GM18519 (cell line): ENCODE data around the gene TFDP3.
A peak's percentile ranks its signal among the peaks of the same experiment; 100 is the strongest.

Source experiments
- ATAC-seq: cut with Tn5 transposase; IDR thresholded peaks from one replicate; pipeline ENCODE4 v1.9.1; 2021; ENCODE audit warnings: mild to moderate bottlenecking, moderate library complexity; ENCODE audit not compliant: unreplicated experiment, low FRiP score

The TFDP3 gene

GRCh38 chrX:133189195-133189594, 29.0 kb downstream of the TFDP3 start:
- ATAC-seq = no peak

GRCh38 chrX:133188631-133189030, 29.5 kb downstream of the TFDP3 start:
- ATAC-seq = no peak

DNA sequence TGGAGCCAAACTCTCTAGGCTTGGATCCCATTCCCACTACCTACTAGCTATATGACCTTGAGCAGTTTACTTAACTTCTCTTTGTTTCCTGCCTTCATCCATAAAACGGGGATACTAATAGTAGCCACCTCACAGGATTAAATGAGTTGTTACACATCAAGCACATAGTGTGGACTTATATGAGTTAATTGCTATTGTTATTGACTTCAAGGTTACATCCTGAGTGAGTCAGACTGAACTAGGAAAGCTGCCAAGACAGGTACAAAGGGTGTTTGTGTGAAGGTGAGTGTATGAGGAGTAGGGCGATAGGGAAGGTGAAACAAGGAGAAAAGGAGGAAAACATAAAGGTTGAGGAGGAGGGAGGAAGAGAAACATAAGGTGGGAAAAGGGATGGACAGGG, 32.2 kb downstream of the TFDP3 start:
- no peak for ATAC-seq

DNA sequence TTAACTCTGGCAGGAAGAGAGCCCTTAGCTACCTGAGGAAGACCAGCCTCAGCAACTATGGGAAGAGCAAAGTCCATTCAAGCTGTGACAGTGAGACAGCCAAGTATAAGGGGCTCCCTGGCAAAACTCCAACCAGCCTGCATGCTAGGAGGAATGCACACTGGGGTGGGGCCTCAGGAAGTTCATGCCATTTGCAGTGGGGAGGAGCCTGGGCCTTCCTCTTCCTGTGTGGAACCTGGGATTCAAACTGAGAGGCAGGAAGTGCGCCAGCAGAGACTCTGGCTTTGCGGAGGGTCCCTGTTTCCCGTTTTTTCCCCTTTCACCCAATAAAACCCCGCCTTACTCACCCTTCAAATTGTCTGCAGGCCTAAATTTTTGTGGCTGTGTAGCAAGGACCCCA, 33.0 kb downstream of the TFDP3 start:
- no peak for ATAC-seq

GRCh38 chrX:133183806-133184205, 34.3 kb downstream of the TFDP3 start:
- ATAC-seq = no peak

- no peak for ATAC-seq
Observed at GRCh38 chrX:133179500-133179899, 38.7 kb downstream of the TFDP3 start.

- no peak for ATAC-seq
Observed at GRCh38 chrX:133177202-133177601, 41.0 kb downstream of the TFDP3 start.

- no peak for ATAC-seq
Observed at GRCh38 chrX:133175605-133176004, 42.5 kb downstream of the TFDP3 start.

- no peak for ATAC-seq
Observed at GRCh38 chrX:133175162-133175561, 43.0 kb downstream of the TFDP3 start.

DNA sequence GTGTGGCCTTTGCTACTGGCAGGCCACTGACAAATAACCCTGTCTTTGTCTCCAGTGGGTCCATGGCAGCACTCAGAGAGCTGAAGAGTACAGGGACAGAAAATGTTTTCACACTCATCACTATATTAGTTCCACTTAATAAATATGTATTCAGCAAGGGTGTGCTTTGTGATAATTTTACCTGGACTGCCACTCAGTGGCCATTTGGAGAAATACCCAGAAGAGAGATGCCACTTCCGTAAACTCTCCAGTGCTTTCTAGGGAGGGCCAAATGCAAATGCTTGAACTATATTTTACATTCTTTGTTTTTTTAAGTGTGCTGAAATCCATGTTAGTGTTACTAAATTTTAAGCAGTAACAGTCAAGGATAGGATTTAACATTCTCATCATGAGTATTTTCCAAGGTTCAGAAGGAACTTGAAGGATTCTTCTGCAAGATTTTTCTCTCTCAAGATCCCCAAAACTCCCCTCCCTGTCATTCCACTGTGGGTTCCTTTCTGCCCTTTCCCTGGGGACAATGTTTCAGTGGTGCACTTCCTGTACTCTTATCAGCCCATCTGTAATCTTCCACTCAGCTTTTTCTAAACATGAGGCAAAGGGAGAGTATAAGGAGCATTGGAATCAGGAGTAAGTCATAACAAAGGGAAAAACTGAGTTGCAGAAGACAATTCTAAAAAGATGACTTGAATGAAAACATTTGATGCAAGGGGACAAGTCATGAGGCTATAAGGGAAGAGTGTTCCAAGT, 46.0 kb downstream of the TFDP3 start:
- peak; percentile 89 for ATAC-seq
